ENCODE measurements around the gene GNAZ. TPM values are rescaled to one million over a fixed set of nuclear protein-coding genes. Genes with fewer than 3 reads are reported as not detected.

The GNAZ gene
- total RNA-seq, 1 experiment from 2014 or later: 5.0 TPM

- no peak overlapping the region for H2AK5ac ChIP-seq (ENCODE audit: insufficient read length, low read length)
- no peaks in the 10 kb centered on the region for H3K79me2 ChIP-seq (ENCODE audit: insufficient read depth, low read length)
- no peak overlapping the region for H2BK5ac ChIP-seq (ENCODE audit: insufficient read length, low read length)
- TF ChIP-seq, protein P1, sequence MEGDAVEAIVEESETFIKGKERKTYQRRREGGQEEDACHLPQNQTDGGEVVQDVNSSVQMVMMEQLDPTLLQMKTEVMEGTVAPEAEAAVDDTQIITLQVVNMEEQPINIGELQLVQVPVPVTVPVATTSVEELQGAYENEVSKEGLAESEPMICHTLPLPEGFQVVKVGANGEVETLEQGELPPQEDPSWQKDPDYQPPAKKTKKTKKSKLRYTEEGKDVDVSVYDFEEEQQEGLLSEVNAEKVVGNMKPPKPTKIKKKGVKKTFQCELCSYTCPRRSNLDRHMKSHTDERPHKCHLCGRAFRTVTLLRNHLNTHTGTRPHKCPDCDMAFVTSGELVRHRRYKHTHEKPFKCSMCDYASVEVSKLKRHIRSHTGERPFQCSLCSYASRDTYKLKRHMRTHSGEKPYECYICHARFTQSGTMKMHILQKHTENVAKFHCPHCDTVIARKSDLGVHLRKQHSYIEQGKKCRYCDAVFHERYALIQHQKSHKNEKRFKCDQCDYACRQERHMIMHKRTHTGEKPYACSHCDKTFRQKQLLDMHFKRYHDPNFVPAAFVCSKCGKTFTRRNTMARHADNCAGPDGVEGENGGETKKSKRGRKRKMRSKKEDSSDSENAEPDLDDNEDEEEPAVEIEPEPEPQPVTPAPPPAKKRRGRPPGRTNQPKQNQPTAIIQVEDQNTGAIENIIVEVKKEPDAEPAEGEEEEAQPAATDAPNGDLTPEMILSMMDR (conservative IDR thresholded peaks at IDR 0.05): no peak
- no peak overlapping the region for H3K27ac ChIP-seq (ENCODE audit: insufficient read length, low read depth, low read length)
- H3K14ac ChIP-seq (ENCODE audit: insufficient read depth, low read length): no peak overlapping the region; the same call in 1 of the 2 replicates
- peaks cover 9% of the 10 kb centered on the region for H3K27me3 Mint-ChIP-seq (ENCODE audit: low read depth)
- no peak overlapping the region for H3K4me2 ChIP-seq (ENCODE audit: insufficient read depth, insufficient read length, low read length)
- H4K20me1 ChIP-seq (ENCODE audit: control insufficient read depth, insufficient read depth, insufficient read length): no peaks in the 10 kb centered on the region
- no peaks in the 10 kb centered on the region for H3K9me3 ChIP-seq (ENCODE audit: control insufficient read depth, low read depth, low read length)
- no CpG with 5 or more reads among the region's 28 CpGs for WGBS (ENCODE audit: extremely low coverage, insufficient read length, low lambda C conversion rate)
- no peak overlapping the region for H4K91ac ChIP-seq (ENCODE audit: insufficient read length, low read depth, low read length)
- peaks cover 0 to 13% (median 4%) of the 10 kb centered on the region in 3 experiments; a peak in 3 of 7 replicates for H3K36me3 Mint-ChIP-seq (ENCODE audit: insufficient read depth in 1 of 3, low read depth in 3 of 3)
- no peaks in the 10 kb centered on the region for H3K4me1 ChIP-seq (ENCODE audit: insufficient read depth, low read length)
- H2BK20ac ChIP-seq (ENCODE audit: low read depth, low read length, poor library complexity, severe bottlenecking): no peak overlapping the region
- no peak overlapping the region for H3K18ac ChIP-seq (ENCODE audit: insufficient read length, low read depth, low read length)
- H3K4ac ChIP-seq (ENCODE audit: low read depth, low read length): no peak overlapping the region
- H3K27me3 ChIP-seq (ENCODE audit: insufficient read depth, low read length): no peaks in the 10 kb centered on the region
- H4K5ac ChIP-seq (ENCODE audit: insufficient read length, low read depth, low read length): no peak overlapping the region
- H3T11ph ChIP-seq (ENCODE audit: low read length): no peak overlapping the region
- H3K79me1 ChIP-seq (ENCODE audit: insufficient read depth, low read depth, low read length, poor library complexity, severe bottlenecking): no peaks in the 10 kb centered on the region
- H3K27ac Mint-ChIP-seq: no peak overlapping the region
- no peak overlapping the region for H4K8ac ChIP-seq (replicated peaks; ENCODE audit: insufficient read length, low read depth, low read length)
- H3K56ac ChIP-seq (ENCODE audit: insufficient read length, low read depth, low read length): no peak overlapping the region
- H3K23me2 ChIP-seq (ENCODE audit: insufficient read length, low read depth, low read length, poor library complexity, severe bottlenecking): no peaks in the 10 kb centered on the region
- H2AFZ ChIP-seq (ENCODE audit: low read length): no peak overlapping the region
- no peak overlapping the region for H2BK120ac ChIP-seq (ENCODE audit: low read depth, low read length, poor library complexity, severe bottlenecking)
- H3K23ac ChIP-seq (ENCODE audit: insufficient read length, low read depth, low read length): no peak overlapping the region
- H3K9ac ChIP-seq (ENCODE audit: extremely low read depth, insufficient read length, low read length): no peak overlapping the region
- H3K4me3 Mint-ChIP-seq: no peak overlapping the region
- H2BK15ac ChIP-seq (ENCODE audit: low read depth, low read length): no peak overlapping the region
- H3K4me1 Mint-ChIP-seq: peaks cover 0 to 9% of the 10 kb centered on the region in 2 experiments; a peak in 2 of 4 replicates
- H3K9me3 Mint-ChIP-seq: no peaks in the 10 kb centered on the region
- no peak for DNase-seq
- no peak overlapping the region for H2BK12ac ChIP-seq (ENCODE audit: insufficient read length, low read depth, low read length)
Observed at GRCh38 chr22:23098718-23099530, 28.6 kb downstream of the GNAZ start.
